ENCODE data around the gene PLEKHA6. TPM values are rescaled to one million over a fixed set of nuclear protein-coding genes. Genes with fewer than 3 reads are reported as not detected.

The PLEKHA6 gene
- total RNA-seq, 1 experiment from 2014 or later = 2.1 TPM

GRCh38 chr1:204188959-204189639, 170.6 kb downstream of the PLEKHA6 start:
- Histone ChIP-seq H3K79me1 (ENCODE audit: insufficient read depth, low read depth, low read length, poor library complexity, severe bottlenecking) (no peaks in the 10 kb centered on the region), H3K79me2 (ENCODE audit: insufficient read depth, low read length) (no peaks in the 10 kb centered on the region), H2BK12ac (ENCODE audit: insufficient read length, low read depth, low read length) (no peak overlapping the region), H2BK15ac (ENCODE audit: low read depth, low read length) (no peak overlapping the region), H3K27me3 (ENCODE audit: insufficient read depth, low read length) (peaks cover 2% of the 10 kb centered on the region; the same call in 1 of the 2 replicates), H3K9me3 (ENCODE audit: control insufficient read depth, low read depth, low read length) (no peaks in the 10 kb centered on the region), H3K56ac (ENCODE audit: insufficient read length, low read depth, low read length) (no peak overlapping the region), H3K23me2 (ENCODE audit: insufficient read length, low read depth, low read length, poor library complexity, severe bottlenecking) (no peaks in the 10 kb centered on the region), H3K9ac (ENCODE audit: extremely low read depth, insufficient read length, low read length) (no peak overlapping the region), H3K18ac (ENCODE audit: insufficient read length, low read depth, low read length) (no peak overlapping the region), H4K91ac (ENCODE audit: insufficient read length, low read depth, low read length) (no peak overlapping the region), H3K4me2 (ENCODE audit: insufficient read depth, insufficient read length, low read length) (no peak overlapping the region), H3K4ac (ENCODE audit: low read depth, low read length) (no peak overlapping the region), H3K14ac (ENCODE audit: insufficient read depth, low read length) (no peak overlapping the region), H2BK20ac (ENCODE audit: low read depth, low read length, poor library complexity, severe bottlenecking) (no peak overlapping the region), H2BK5ac (ENCODE audit: insufficient read length, low read length) (no peak overlapping the region), H3K4me1 (ENCODE audit: insufficient read depth, low read length) (no peaks in the 10 kb centered on the region), H2BK120ac (ENCODE audit: low read depth, low read length, poor library complexity, severe bottlenecking) (no peak overlapping the region), H4K8ac (replicated peaks; ENCODE audit: insufficient read length, low read depth, low read length) (no peak overlapping the region), H3K27ac (ENCODE audit: insufficient read length, low read depth, low read length) (no peak overlapping the region), H2AK5ac (ENCODE audit: insufficient read length, low read length) (no peak overlapping the region), H3T11ph (ENCODE audit: low read length) (no peak overlapping the region), H4K20me1 (ENCODE audit: control insufficient read depth, insufficient read depth, insufficient read length) (no peaks in the 10 kb centered on the region), H3K23ac (ENCODE audit: insufficient read length, low read depth, low read length) (no peak overlapping the region), H2AFZ (ENCODE audit: low read length) (no peak overlapping the region), H4K5ac (ENCODE audit: insufficient read length, low read depth, low read length) (no peak overlapping the region)
- WGBS (ENCODE audit: extremely low coverage, insufficient read length, low lambda C conversion rate) = no CpG with 5 or more reads among the region's 11 CpGs
- no peak for DNase-seq
- H3K27ac Mint-ChIP-seq = no peak overlapping the region
- TF ChIP-seq, protein P1, sequence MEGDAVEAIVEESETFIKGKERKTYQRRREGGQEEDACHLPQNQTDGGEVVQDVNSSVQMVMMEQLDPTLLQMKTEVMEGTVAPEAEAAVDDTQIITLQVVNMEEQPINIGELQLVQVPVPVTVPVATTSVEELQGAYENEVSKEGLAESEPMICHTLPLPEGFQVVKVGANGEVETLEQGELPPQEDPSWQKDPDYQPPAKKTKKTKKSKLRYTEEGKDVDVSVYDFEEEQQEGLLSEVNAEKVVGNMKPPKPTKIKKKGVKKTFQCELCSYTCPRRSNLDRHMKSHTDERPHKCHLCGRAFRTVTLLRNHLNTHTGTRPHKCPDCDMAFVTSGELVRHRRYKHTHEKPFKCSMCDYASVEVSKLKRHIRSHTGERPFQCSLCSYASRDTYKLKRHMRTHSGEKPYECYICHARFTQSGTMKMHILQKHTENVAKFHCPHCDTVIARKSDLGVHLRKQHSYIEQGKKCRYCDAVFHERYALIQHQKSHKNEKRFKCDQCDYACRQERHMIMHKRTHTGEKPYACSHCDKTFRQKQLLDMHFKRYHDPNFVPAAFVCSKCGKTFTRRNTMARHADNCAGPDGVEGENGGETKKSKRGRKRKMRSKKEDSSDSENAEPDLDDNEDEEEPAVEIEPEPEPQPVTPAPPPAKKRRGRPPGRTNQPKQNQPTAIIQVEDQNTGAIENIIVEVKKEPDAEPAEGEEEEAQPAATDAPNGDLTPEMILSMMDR (conservative IDR thresholded peaks at IDR 0.05) = no peak
- no peaks in the 10 kb centered on the region for H3K9me3 Mint-ChIP-seq
- no peaks in the 10 kb centered on the region; a peak in 1 of 7 replicates for H3K36me3 Mint-ChIP-seq (ENCODE audit: insufficient read depth in 1 of 3, low read depth in 3 of 3)
- H3K4me1 Mint-ChIP-seq = peaks cover 8 to 9% of the 10 kb centered on the region in 2 experiments
- H3K4me3 Mint-ChIP-seq = no peak overlapping the region
- peaks cover 80% of the 10 kb centered on the region for H3K27me3 Mint-ChIP-seq (ENCODE audit: low read depth)
